WTC11 (cell line): ENCODE data around the gene ZFP92. TPM values are rescaled to one million over a fixed set of nuclear protein-coding genes. Genes with fewer than 3 reads are reported as not detected.

Experiments
- ATAC-seq: fragments of 200-7000 bp; cut with Tn5 transposase; 2 replicates; pipeline ENCODE4 v1.10.0; 2021; ENCODE audit warnings: mild to moderate bottlenecking, moderate library complexity
- CTCF ChIA-PET: fragments of 300-600 bp; sonication (Branson Sonifier 250); formaldehyde crosslinking; loops from one replicate; lab custom pipeline; 2021; ENCODE audit warnings: antibody characterized with exemption; lab: Charles Lee
- POLR2A ChIA-PET: fragments of 350-600 bp; sonication (Branson Sonifier 250); formaldehyde crosslinking; loops from one replicate; lab custom pipeline; 2021; ENCODE audit warnings: antibody characterized with exemption; lab: Charles Lee
- DNase-seq: peaks from one replicate; pipeline ENCODE4 v3.0.0; 2021; ENCODE audit warnings: low spot score
- H3K27ac Mint-ChIP-seq: 2 replicates; pipeline ENCODE4 v1.8.0; 2021; ENCODE audit warnings: mixed read lengths
- H3K27me3 Mint-ChIP-seq: 2 replicates; pipeline ENCODE4 v1.8.0; 2021; ENCODE audit warnings: low read depth, mild to moderate bottlenecking, moderate library complexity, mixed read lengths
- H3K36me3 Mint-ChIP-seq: 2 replicates; pipeline ENCODE4 v1.8.0; 2021; ENCODE audit warnings: mixed read lengths
- H3K4me1 Mint-ChIP-seq: 2 replicates; pipeline ENCODE4 v1.8.0; 2022; ENCODE audit warnings: mixed read lengths
- H3K4me3 Mint-ChIP-seq: 2 replicates; pipeline ENCODE4 v1.8.0; 2021; ENCODE audit warnings: mild to moderate bottlenecking, moderate library complexity, mixed read lengths
- H3K9me3 Mint-ChIP-seq: 2 replicates; pipeline ENCODE4 v1.8.0; 2021; ENCODE audit warnings: mixed read lengths
- ATF2 ChIP-seq: sonication (generic); formaldehyde crosslinking; IDR thresholded peaks from 2 replicates; pipeline ENCODE4 v1.8.1; 2022; ENCODE audit warnings: low read depth, missing genetic modification reagents, borderline replicate concordance
- ATF6 ChIP-seq: sonication (generic); formaldehyde crosslinking; IDR thresholded peaks from 2 replicates; pipeline ENCODE4 v1.8.1; 2023; ENCODE audit warnings: mild to moderate bottlenecking, missing genetic modification reagents
- E2F4 ChIP-seq: sonication (generic); formaldehyde crosslinking; IDR thresholded peaks from 2 replicates; pipeline ENCODE4 v1.8.1; 2022; ENCODE audit warnings: low read depth, mild to moderate bottlenecking, moderate library complexity, missing genetic modification reagents, borderline replicate concordance
- E2F5 ChIP-seq: sonication (generic); formaldehyde crosslinking; IDR thresholded peaks from 2 replicates; pipeline ENCODE4 v1.8.1; 2022; ENCODE audit warnings: mild to moderate bottlenecking, moderate library complexity, missing genetic modification reagents
- FOXP4 ChIP-seq: sonication (generic); formaldehyde crosslinking; IDR thresholded peaks from 2 replicates; pipeline ENCODE4 v1.8.0; 2022; ENCODE audit warnings: mild to moderate bottlenecking, missing genetic modification reagents
- HMGA2 ChIP-seq: fragments of 250-450 bp; sonication (Bioruptor Pico); IDR thresholded peaks from 2 replicates; pipeline ENCODE4 v1.4.0; 2021; ENCODE audit warnings: mild to moderate bottlenecking, moderate library complexity
- IRF1 ChIP-seq: sonication (generic); formaldehyde crosslinking; IDR thresholded peaks from 2 replicates; pipeline ENCODE4 v1.8.0; 2023; ENCODE audit warnings: missing genetic modification reagents
- JAZF1 ChIP-seq: fragments of 250-450 bp; sonication (Bioruptor Pico); IDR thresholded peaks from 2 replicates; pipeline ENCODE4 v1.9.0; 2021; ENCODE audit warnings: moderate library complexity, mild to moderate bottlenecking, inconsistent platforms
- SMAD3 ChIP-seq: sonication (generic); formaldehyde crosslinking; IDR thresholded peaks from 2 replicates; pipeline ENCODE4 v1.8.0; 2022; ENCODE audit warnings: missing genetic modification reagents, mild to moderate bottlenecking, borderline replicate concordance
- ZMAT4 ChIP-seq: fragments of 250-450 bp; sonication (Bioruptor Pico); IDR thresholded peaks from 2 replicates; pipeline ENCODE4 v1.9.0; 2021; ENCODE audit warnings: mild to moderate bottlenecking
- ZNF138 ChIP-seq: sonication (generic); formaldehyde crosslinking; conservative IDR thresholded peaks from 2 replicates; pipeline ENCODE4 v1.8.1; 2022; ENCODE audit warnings: mild to moderate bottlenecking, moderate library complexity, missing genetic modification reagents
- ZNF281 ChIP-seq: sonication (generic); formaldehyde crosslinking; IDR thresholded peaks from 2 replicates; pipeline ENCODE4 v1.8.0; 2023; ENCODE audit warnings: mild to moderate bottlenecking, missing genetic modification reagents
- ZNF396 ChIP-seq: fragments of 250-450 bp; sonication (Bioruptor Pico); IDR thresholded peaks from 2 replicates; pipeline ENCODE4 v1.8.0; 2021; ENCODE audit warnings: mild to moderate bottlenecking, moderate library complexity, borderline replicate concordance
- ZNF512 ChIP-seq: sonication (generic); formaldehyde crosslinking; IDR thresholded peaks from 2 replicates; pipeline ENCODE4 v1.8.1; 2022; ENCODE audit warnings: missing genetic modification reagents, borderline replicate concordance
- ZSCAN18 ChIP-seq: fragments of 250-450 bp; sonication (Bioruptor Pico); IDR thresholded peaks from 2 replicates; pipeline ENCODE4 v2.1.2; 2022; ENCODE audit warnings: mild to moderate bottlenecking, moderate library complexity
- total RNA-seq: library from RNA; stranded (reverse); gene quantifications from 3 replicates; pipeline ENCODE4 v1.2.3, GENCODE V29; 2021

ZFP92 gene
- total RNA-seq, 1 experiment from 2014 or later, result 0.31 TPM

- Mint-ChIP-seq H3K4me3 (no peak overlapping the region), H3K9me3 (peaks cover 5% of the 10 kb centered on the region; the same call in 1 of the 2 replicates), H3K27ac (no peak overlapping the region), H3K36me3 (no peaks in the 10 kb centered on the region), H3K4me1 (peaks cover 4% of the 10 kb centered on the region), H3K27me3 (peaks cover 10% of the 10 kb centered on the region)
- DNase-seq (no peak), ATAC-seq (no peak)
- ChIA-PET CTCF (interaction anchor here (1.9 kb wide), 1 partner anchor 133 kb away, joined by 5 read pairs; no protein-coding TSS in a partner anchor), POLR2A (no interaction called here)
- TF ChIP-seq ZMAT4 (CRISPR knock-in tag) (no peak), ATF6 (CRISPR knock-in tag) (no peak), E2F4 (CRISPR knock-in tag) (no peak), ATF2 (CRISPR knock-in tag) (no peak), E2F5 (CRISPR knock-in tag) (no peak)
Observed at GRCh38 chrX:153406011-153406410, 5.3 kb upstream of the ZFP92 start.

GRCh38 chrX:153406903-153407302 is 4.4 kb upstream of the ZFP92 start:
- peaks cover 11% of the 10 kb centered on the region for H3K27me3 Mint-ChIP-seq
- ATAC-seq (no peak), DNase-seq (no peak)
- no peak overlapping the region for H3K27ac Mint-ChIP-seq
- H3K4me1 Mint-ChIP-seq, result peaks cover 6% of the 10 kb centered on the region
- no peaks in the 10 kb centered on the region for H3K36me3 Mint-ChIP-seq
- no peak overlapping the region for H3K4me3 Mint-ChIP-seq
- ChIA-PET POLR2A (no interaction called here), CTCF (interaction anchor here (1.9 kb wide), 1 partner anchor 132 kb away, joined by 5 read pairs; no protein-coding TSS in a partner anchor)
- no peaks in the 10 kb centered on the region for H3K9me3 Mint-ChIP-seq
- TF ChIP-seq E2F4 (CRISPR knock-in tag) (no peak), HMGA2 (CRISPR knock-in tag) (no peak), IRF1 (CRISPR knock-in tag) (no peak), E2F5 (CRISPR knock-in tag) (no peak), ZNF138 (CRISPR knock-in tag) (no peak), ZNF512 (CRISPR knock-in tag) (no peak), ZNF396 (no peak), ZNF281 (CRISPR knock-in tag) (no peak), JAZF1 (CRISPR knock-in tag) (no peak), SMAD3 (no peak), FOXP4 (no peak), ZSCAN18 (CRISPR knock-in tag) (no peak)
